ENCODE results near the gene NFRKB. TPM values are rescaled to one million over a fixed set of nuclear protein-coding genes. Genes with fewer than 3 reads are reported as not detected.

NFRKB gene
- 80.3 and 85.8 TPM in 2 replicates for total RNA-seq (2013; cell fraction: nucleolus; rRNA removed)
- total RNA-seq (2014; rRNA removed) = 15.1 and 16.2 TPM in 2 replicates
- total RNA-seq (2014; rRNA removed; fragmentation: Illumina TruSeq; extraction: Trizol) = 10.7 and 11.0 TPM in 2 replicates
- total RNA-seq (2021) = 21.7 TPM in 2 replicates
- polyA plus RNA-seq (2011; ENCODE audit: low read depth) = 10.2 TPM
- polyA plus RNA-seq (2011; rRNA removed) = 12.0 and 14.5 TPM in 2 replicates
- polyA plus RNA-seq (2011; cell fraction: cytosol; rRNA removed) = 18.9 and 19.3 TPM in 2 replicates
- polyA plus RNA-seq (2011; cell fraction: nucleus; rRNA removed) = 77.4 and 84.3 TPM in 2 replicates
- 15.1 and 16.6 TPM in 2 replicates for polyA plus RNA-seq (2012)
- 11.3 and 13.7 TPM in 2 replicates for polyA plus RNA-seq (2014; fragmentation: Illumina TruSeq; extraction: Trizol)
- 1 to 10 TPM; 3.7 to 5.4 TPM for polyA plus RNA-seq (2014; fragmentation: Nextera tagmentation; extraction: Ambion mirVana)
- polyA plus RNA-seq (2014; rRNA removed) = 12.8 and 14.2 TPM in 2 replicates
- polyA plus RNA-seq (2016; fragmentation: Nextera tagmentation; extraction: Ambion mirVana) = 10 to 100 TPM; 16.4 to 19.3 TPM
- 18.8 and 21.7 TPM in 2 replicates for polyA minus RNA-seq (2011; rRNA and poly(A)+ RNA removed)
- polyA minus RNA-seq (2011; cell fraction: cytosol; rRNA and poly(A)+ RNA removed) = 5.7 and 6.1 TPM in 2 replicates
- 23.7 and 32.7 TPM in 2 replicates for polyA minus RNA-seq (2011; cell fraction: nucleus; rRNA and poly(A)+ RNA removed)
- percentile 80 among the genes with signal in this experiment for Bru-seq, nascent RNA
- BruChase-seq, experiment 1, labeled RNA remaining after a 6-hour chase = percentile 87 among the genes with signal in this experiment
- BruChase-seq, experiment 2, labeled RNA remaining after a 2-hour chase = percentile 85 among the genes with signal in this experiment
- long read RNA-seq, experiment 1, partial matches to known transcripts = 1 of 11 reads
- long read RNA-seq, experiment 1, other reads (novel, unspliced or antisense) = 10 of 11 reads
- long read RNA-seq, experiment 2, partial matches to known transcripts = 14 of 28 reads
- long read RNA-seq, experiment 2, other reads (novel, unspliced or antisense) = 14 of 28 reads

DNA sequence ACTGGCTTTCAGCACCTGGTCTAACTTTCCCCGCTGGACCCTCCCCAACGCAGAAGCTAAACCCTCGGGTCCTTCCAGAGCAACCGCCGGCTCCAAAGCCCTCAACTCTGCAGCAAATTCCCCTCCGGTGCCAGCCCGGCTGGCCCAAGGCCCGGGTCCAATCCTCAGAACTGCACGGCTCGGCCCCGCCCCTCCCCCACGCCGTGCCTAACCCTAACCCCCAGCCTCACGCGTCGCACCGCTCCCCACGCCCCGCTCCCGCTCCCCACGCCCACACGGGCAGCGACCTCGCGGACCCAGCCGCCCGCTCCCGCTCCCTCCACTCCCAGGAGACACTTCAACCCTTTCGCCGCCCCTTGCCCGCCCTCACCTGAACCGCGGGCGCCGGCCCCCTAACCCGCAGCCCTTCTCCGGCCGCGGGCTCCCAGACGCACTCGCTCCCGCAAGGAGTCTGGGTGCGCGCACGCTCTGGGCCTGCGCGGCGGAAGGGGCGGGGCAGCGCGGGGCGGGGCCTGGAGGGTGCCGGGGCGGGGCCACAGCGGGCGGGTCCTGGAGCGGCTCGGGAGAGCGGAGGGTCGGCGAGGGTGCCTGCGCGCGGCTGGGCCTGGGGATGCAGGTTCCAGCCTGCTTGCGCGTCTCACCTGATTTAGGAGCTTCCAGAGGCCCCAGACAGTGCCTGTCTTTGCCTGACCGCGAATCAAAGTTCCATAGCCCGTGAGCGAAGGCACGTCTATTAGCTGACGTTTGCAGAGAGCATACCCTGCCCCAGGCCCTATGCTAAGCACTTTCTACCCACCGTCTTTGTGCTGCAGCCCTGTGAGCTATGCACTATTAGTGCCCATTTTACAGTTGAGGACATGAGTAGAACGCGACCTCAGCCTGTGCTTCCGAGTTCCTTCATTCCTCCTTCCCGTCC is at the start of gene NFRKB:
TSS of gene NFRKB (minus strand) at position 453 of the 916 bp plus-strand sequence. CDS start 2,729 bp downstream, outside the sequence.
- Histone ChIP-seq H3K9ac (ENCODE audit: control insufficient read depth, insufficient read depth, low read length) (peak within 1 kb of the TSS; percentile 85), H3K4me1 (ENCODE audit: control insufficient read depth, insufficient read depth, low read length) (peaks cover 6% of the 10 kb centered on the region), H2AFZ (ENCODE audit: control insufficient read depth, low read depth, low read length) (peak within 1 kb of the TSS; percentile 99), H4K20me1 (ENCODE audit: control insufficient read depth, insufficient read depth) (no peaks in the 10 kb centered on the region), H3K27ac (ENCODE audit: control insufficient read depth, insufficient read depth) (peak within 1 kb of the TSS; percentile 65; the same call in 1 of the 2 replicates), H3K36me3 (ENCODE audit: control insufficient read depth in 2 of 2, insufficient read depth in 2 of 2, low read length in 1 of 2) (peaks cover 0 to 13% of the 10 kb centered on the region in 2 experiments; a peak in 2 of 4 replicates), H3K4me2 (ENCODE audit: control insufficient read depth, insufficient read depth) (peak within 1 kb of the TSS; percentile 100), H3K9me3 (replicated peaks; ENCODE audit: control insufficient read depth, insufficient read depth, low read length) (no peaks in the 10 kb centered on the region; the same call in 2 of the 3 replicates), H3K79me2 (ENCODE audit: control insufficient read depth, insufficient read depth, low read length) (peaks cover 17% of the 10 kb centered on the region), H3K4me3 (peak within 1 kb of the TSS; percentile 89), H3K27me3 (replicated peaks in 1 of 2; ENCODE audit: control insufficient read depth in 2 of 2, insufficient read depth in 2 of 2, low read length in 1 of 2) (no peaks in the 10 kb centered on the region)
- BruUV-seq (replicated peaks) = no TSS peak
- peak; percentile 9 for DNase-seq (ENCODE audit: low read depth, low spot score)
- ChIA-PET POLR2A (interaction anchor here (0.6 kb wide), 2 partner anchors 12 to 251 kb away, joined by 3 to 4 read pairs; no protein-coding TSS in a partner anchor), SMC1A (ENCODE audit: uncharacterized antibody, unreplicated experiment) (interaction anchor here (0.6 to 1.4 kb wide), 4 partner anchors 15 to 1577 kb away, joined by 3 read pairs; no protein-coding TSS in a partner anchor), RAD21 (ENCODE audit: unreplicated experiment) (interaction anchor here (0.7 to 1.2 kb wide), 3 partner anchors 111 to 256 kb away, joined by 3 to 4 read pairs (median 4); no protein-coding TSS in a partner anchor), CTCF (interaction anchor here (1.0 to 3.0 kb wide), 2 partner anchors 235 to 237 kb away, joined by 4 to 11 read pairs; no protein-coding TSS in a partner anchor)
- FAIRE-seq = peak; percentile 83
- in situ Hi-C loops (cut with MboI) = no loop called here
- WGBS (ENCODE audit: insufficient coverage, insufficient replicate concordance, low lambda C conversion rate, missing lambda C conversion rate) = 4% methylated on average over 24 of the region's 77 CpGs
- intact Hi-C loops (cut with micrococcal nuclease; ENCODE audit: unreplicated experiment) = no loop called here
- ATAC-seq = peak; percentile 98
- no peak for TF ChIP-seq MTA3 (IDR thresholded peaks at IDR 0.05; ENCODE audit: borderline replicate concordance, low read length)
- TF ChIP-seq NR2F1 (conservative IDR thresholded peaks at IDR 0.05) = peak; percentile 71; the same call in 1 of the 2 replicates
- no peak for TF ChIP-seq SMC3 (IDR thresholded peaks at IDR 0.05; ENCODE audit: borderline replicate concordance, low read length)
- TF ChIP-seq, protein P1, sequence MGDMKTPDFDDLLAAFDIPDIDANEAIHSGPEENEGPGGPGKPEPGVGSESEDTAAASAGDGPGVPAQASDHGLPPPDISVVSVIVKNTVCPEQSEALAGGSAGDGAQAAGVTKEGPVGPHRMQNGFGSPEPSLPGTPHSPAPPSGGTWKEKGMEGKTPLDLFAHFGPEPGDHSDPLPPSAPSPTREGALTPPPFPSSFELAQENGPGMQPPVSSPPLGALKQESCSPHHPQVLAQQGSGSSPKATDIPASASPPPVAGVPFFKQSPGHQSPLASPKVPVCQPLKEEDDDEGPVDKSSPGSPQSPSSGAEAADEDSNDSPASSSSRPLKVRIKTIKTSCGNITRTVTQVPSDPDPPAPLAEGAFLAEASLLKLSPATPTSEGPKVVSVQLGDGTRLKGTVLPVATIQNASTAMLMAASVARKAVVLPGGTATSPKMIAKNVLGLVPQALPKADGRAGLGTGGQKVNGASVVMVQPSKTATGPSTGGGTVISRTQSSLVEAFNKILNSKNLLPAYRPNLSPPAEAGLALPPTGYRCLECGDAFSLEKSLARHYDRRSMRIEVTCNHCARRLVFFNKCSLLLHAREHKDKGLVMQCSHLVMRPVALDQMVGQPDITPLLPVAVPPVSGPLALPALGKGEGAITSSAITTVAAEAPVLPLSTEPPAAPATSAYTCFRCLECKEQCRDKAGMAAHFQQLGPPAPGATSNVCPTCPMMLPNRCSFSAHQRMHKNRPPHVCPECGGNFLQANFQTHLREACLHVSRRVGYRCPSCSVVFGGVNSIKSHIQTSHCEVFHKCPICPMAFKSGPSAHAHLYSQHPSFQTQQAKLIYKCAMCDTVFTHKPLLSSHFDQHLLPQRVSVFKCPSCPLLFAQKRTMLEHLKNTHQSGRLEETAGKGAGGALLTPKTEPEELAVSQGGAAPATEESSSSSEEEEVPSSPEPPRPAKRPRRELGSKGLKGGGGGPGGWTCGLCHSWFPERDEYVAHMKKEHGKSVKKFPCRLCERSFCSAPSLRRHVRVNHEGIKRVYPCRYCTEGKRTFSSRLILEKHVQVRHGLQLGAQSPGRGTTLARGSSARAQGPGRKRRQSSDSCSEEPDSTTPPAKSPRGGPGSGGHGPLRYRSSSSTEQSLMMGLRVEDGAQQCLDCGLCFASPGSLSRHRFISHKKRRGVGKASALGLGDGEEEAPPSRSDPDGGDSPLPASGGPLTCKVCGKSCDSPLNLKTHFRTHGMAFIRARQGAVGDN (IDR thresholded peaks at IDR 0.05) = peak; percentile 47; the same call in 1 of the 2 replicates
- no peak for TF ChIP-seq CREM (IDR thresholded peaks at IDR 0.05; ENCODE audit: low read depth)
- TF ChIP-seq NBN (IDR thresholded peaks at IDR 0.05) = no peak; the same call in 1 of the 2 replicates
- no peak for TF ChIP-seq TAF1 (IDR thresholded peaks at IDR 0.05; ENCODE audit: borderline replicate concordance, low read depth, low read length)
- TF ChIP-seq, protein P2, sequence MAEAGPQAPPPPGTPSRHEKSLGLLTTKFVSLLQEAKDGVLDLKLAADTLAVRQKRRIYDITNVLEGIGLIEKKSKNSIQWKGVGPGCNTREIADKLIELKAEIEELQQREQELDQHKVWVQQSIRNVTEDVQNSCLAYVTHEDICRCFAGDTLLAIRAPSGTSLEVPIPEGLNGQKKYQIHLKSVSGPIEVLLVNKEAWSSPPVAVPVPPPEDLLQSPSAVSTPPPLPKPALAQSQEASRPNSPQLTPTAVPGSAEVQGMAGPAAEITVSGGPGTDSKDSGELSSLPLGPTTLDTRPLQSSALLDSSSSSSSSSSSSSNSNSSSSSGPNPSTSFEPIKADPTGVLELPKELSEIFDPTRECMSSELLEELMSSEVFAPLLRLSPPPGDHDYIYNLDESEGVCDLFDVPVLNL (IDR thresholded peaks at IDR 0.05; ENCODE audit: low read depth, low read length) = no peak
- TF ChIP-seq DPF2 (IDR thresholded peaks at IDR 0.05) = 0 out of 2 replicates have a peak, but pooled peaks have one; percentile 35
- TF ChIP-seq, protein P3, sequence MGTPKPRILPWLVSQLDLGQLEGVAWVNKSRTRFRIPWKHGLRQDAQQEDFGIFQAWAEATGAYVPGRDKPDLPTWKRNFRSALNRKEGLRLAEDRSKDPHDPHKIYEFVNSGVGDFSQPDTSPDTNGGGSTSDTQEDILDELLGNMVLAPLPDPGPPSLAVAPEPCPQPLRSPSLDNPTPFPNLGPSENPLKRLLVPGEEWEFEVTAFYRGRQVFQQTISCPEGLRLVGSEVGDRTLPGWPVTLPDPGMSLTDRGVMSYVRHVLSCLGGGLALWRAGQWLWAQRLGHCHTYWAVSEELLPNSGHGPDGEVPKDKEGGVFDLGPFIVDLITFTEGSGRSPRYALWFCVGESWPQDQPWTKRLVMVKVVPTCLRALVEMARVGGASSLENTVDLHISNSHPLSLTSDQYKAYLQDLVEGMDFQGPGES (IDR thresholded peaks at IDR 0.05) = no peak
- TF ChIP-seq BACH1 (IDR thresholded peaks at IDR 0.05; ENCODE audit: borderline replicate concordance) = peak; percentile 42; the same call in 1 of the 2 replicates
- TF ChIP-seq SMARCA5 (IDR thresholded peaks at IDR 0.05) = no peak
- TF ChIP-seq LARP7 (IDR thresholded peaks at IDR 0.05) = 0 out of 2 replicates have a peak, but pooled peaks have one; percentile 48

Data from GM12878 (cell line).